GM18868 (cell line): ENCODE measurements around the gene TXNDC8.
A peak's percentile ranks its signal among the peaks of the same experiment; 100 is the strongest.
"Not testable (repeated sequence)": the region's sequence is repeated elsewhere in the genome, so short reads cannot be mapped to it uniquely, and the experiment has no call there.

Source experiments
- ATAC-seq: cut with Tn5 transposase; IDR thresholded peaks from one replicate; pipeline ENCODE4 v1.9.1; 2021; ENCODE audit warnings: mild to moderate bottlenecking, moderate library complexity; ENCODE audit not compliant: unreplicated experiment

Gene TXNDC8

GRCh38 chr9:110337727-110338126 lies at the start of gene TXNDC8:
Gene TXNDC8, minus strand, starts transcription at chr9:110337863.
- ATAC-seq, result no peak

- ATAC-seq, result no peak
Measured at GRCh38 chr9:110383491-110383890, 45.8 kb upstream of the TXNDC8 start.

GRCh38 chr9:110382731-110383130 lies 45.1 kb upstream of the TXNDC8 start:
- no peak for ATAC-seq

GRCh38 chr9:110371411-110372007 lies 33.8 kb upstream of the TXNDC8 start:
- ATAC-seq, result no peak

GRCh38 chr9:110370315-110370714 lies 32.7 kb upstream of the TXNDC8 start:
- no peak for ATAC-seq

- no peak for ATAC-seq
Measured at GRCh38 chr9:110364451-110364850, 26.8 kb upstream of the TXNDC8 start.

- not testable (repeated sequence) for ATAC-seq
Measured at GRCh38 chr9:110358992-110359391, 21.3 kb upstream of the TXNDC8 start.

- ATAC-seq, result no peak
Measured at GRCh38 chr9:110357505-110357904, 19.8 kb upstream of the TXNDC8 start.

- ATAC-seq, result no peak
Measured at GRCh38 chr9:110356639-110357395, 19.2 kb upstream of the TXNDC8 start.

GRCh38 chr9:110355911-110356310 lies 18.2 kb upstream of the TXNDC8 start:
- ATAC-seq, result no peak

GRCh38 chr9:110351009-110351467 lies 13.4 kb upstream of the TXNDC8 start:
- no peak for ATAC-seq

GRCh38 chr9:110346325-110346724 lies 8.7 kb upstream of the TXNDC8 start:
- ATAC-seq, result no peak

- ATAC-seq, result no peak
Measured at GRCh38 chr9:110344821-110345220, 7.2 kb upstream of the TXNDC8 start.

GRCh38 chr9:110343551-110343950 lies 5.9 kb upstream of the TXNDC8 start:
- no peak for ATAC-seq

- no peak for ATAC-seq
Measured at GRCh38 chr9:110340306-110340705, 2.6 kb upstream of the TXNDC8 start.

GRCh38 chr9:110338143-110338542 lies 480 bp upstream of the TXNDC8 start:
- no peak for ATAC-seq

- no peak for ATAC-seq
Measured at GRCh38 chr9:110336363-110336762, 1.3 kb downstream of the TXNDC8 start.

GRCh38 chr9:110334871-110335270 lies 2.8 kb downstream of the TXNDC8 start:
- ATAC-seq, result peak; percentile 34

GRCh38 chr9:110334183-110334582 lies 3.5 kb downstream of the TXNDC8 start:
- ATAC-seq, result peak; percentile 62

GRCh38 chr9:110332766-110333165 lies 4.9 kb downstream of the TXNDC8 start:
- ATAC-seq, result no peak

GRCh38 chr9:110330484-110331105 lies 7.1 kb downstream of the TXNDC8 start:
- no peak for ATAC-seq

- ATAC-seq, result no peak
Measured at GRCh38 chr9:110329639-110330230, 7.9 kb downstream of the TXNDC8 start.
